ENCODE results near the gene DNAJB4. TPM values are rescaled to one million over a fixed set of nuclear protein-coding genes. Genes with fewer than 3 reads are reported as not detected.

DNAJB4 gene
- total and polyA plus RNA-seq, 2 donors (not counting 3 experiments of a cell fraction or from before 2014, with no cell fraction given), result 30.4 to 136 TPM

GRCh38 chr1:77987919-77988318 lies 16.8 kb upstream of the DNAJB4 start:
- Histone ChIP-seq H3K36me3 (ENCODE audit: control insufficient read depth in 2 of 2, extremely low read depth in 1 of 2, insufficient read depth in 2 of 2, low read length in 2 of 2) (peaks cover 0 to 3% of the 10 kb centered on the region in 2 experiments), H3K9me3 (replicated peaks; ENCODE audit: control insufficient read depth, insufficient read depth, low read length) (no peaks in the 10 kb centered on the region), H3K4me2 (ENCODE audit: insufficient read depth, low read length) (no peak overlapping the region), H2AFZ (ENCODE audit: low read depth, low read length) (no peak overlapping the region), H3K27ac (ENCODE audit: insufficient read depth, low read depth, low read length) (no peak overlapping the region), H3K4me3 (replicated peaks in 1 of 3; ENCODE audit: insufficient read depth in 1 of 3, low read depth in 1 of 3, low read length in 3 of 3) (no peak overlapping the region), H4K20me1 (replicated peaks; ENCODE audit: control insufficient read depth, extremely low read depth, insufficient read depth, low read length) (peaks cover 5% of the 10 kb centered on the region), H3K79me2 (ENCODE audit: control insufficient read depth, insufficient read depth, low read length) (peaks cover 65% of the 10 kb centered on the region), H3K9ac (replicated peaks; ENCODE audit: extremely low read depth, insufficient read depth, low read length) (no peak overlapping the region), H3K4me1 (ENCODE audit: control insufficient read depth, extremely low read depth, insufficient read depth, low read length) (no peaks in the 10 kb centered on the region), H3K27me3 (ENCODE audit: control insufficient read depth in 2 of 2, insufficient read depth in 2 of 2, low read length in 2 of 2) (no peaks in the 10 kb centered on the region), H3K9me1 (replicated peaks; ENCODE audit: control insufficient read depth, extremely low read depth, insufficient read depth, low read length) (no peaks in the 10 kb centered on the region)
- no TSS peak for BruUV-seq (replicated peaks)
- dilution Hi-C loops (cut with MboI; ENCODE audit: extremely low pct_ligation_motif_present, low sequenced_read_pairs) (no loop called here), intact Hi-C loops (cut with micrococcal nuclease) (no loop called here)
- CTCF ChIA-PET, result interaction anchor here (1.1 to 4.3 kb wide), 3 partner anchors 10 to 127 kb away, joined by 3 to 19 read pairs (median 3); partner anchors contain the start of gene FUBP1
- FAIRE-seq (no peak), DNase-seq (ENCODE audit: low read depth, low spot score) (no peak)
- POLR2A ChIA-PET, result interaction anchor here (1.3 kb wide), 1 partner anchor 16 kb away, joined by 5 read pairs; the partner anchor contains the start of gene DNAJB4
- no peak for TF ChIP-seq JUN (IDR thresholded peaks at IDR 0.05; ENCODE audit: borderline replicate concordance, insufficient read depth, insufficient read length, low read depth)
- no peak for TF ChIP-seq POLR2AphosphoS5 (IDR thresholded peaks at IDR 0.05; ENCODE audit: insufficient read depth, low read depth, low read length)
- TF ChIP-seq, protein P1, sequence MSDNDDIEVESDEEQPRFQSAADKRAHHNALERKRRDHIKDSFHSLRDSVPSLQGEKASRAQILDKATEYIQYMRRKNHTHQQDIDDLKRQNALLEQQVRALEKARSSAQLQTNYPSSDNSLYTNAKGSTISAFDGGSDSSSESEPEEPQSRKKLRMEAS (IDR thresholded peaks at IDR 0.05; ENCODE audit: insufficient read depth, insufficient read length), result no peak
- TF ChIP-seq POLR2A (IDR thresholded peaks at IDR 0.05; ENCODE audit: low read depth, low read length), result no peak
- no peak for TF ChIP-seq GATA2 (IDR thresholded peaks at IDR 0.05; ENCODE audit: insufficient read depth, insufficient read length, low read depth, low read length)
- TF ChIP-seq FOS (IDR thresholded peaks at IDR 0.05; ENCODE audit: borderline replicate concordance, insufficient read depth, low read length), result no peak
- TF ChIP-seq, protein P2, sequence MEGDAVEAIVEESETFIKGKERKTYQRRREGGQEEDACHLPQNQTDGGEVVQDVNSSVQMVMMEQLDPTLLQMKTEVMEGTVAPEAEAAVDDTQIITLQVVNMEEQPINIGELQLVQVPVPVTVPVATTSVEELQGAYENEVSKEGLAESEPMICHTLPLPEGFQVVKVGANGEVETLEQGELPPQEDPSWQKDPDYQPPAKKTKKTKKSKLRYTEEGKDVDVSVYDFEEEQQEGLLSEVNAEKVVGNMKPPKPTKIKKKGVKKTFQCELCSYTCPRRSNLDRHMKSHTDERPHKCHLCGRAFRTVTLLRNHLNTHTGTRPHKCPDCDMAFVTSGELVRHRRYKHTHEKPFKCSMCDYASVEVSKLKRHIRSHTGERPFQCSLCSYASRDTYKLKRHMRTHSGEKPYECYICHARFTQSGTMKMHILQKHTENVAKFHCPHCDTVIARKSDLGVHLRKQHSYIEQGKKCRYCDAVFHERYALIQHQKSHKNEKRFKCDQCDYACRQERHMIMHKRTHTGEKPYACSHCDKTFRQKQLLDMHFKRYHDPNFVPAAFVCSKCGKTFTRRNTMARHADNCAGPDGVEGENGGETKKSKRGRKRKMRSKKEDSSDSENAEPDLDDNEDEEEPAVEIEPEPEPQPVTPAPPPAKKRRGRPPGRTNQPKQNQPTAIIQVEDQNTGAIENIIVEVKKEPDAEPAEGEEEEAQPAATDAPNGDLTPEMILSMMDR (IDR thresholded peaks at IDR 0.05; ENCODE audit: extremely low read depth in 1 of 2, insufficient read depth in 1 of 2, low read depth in 1 of 2, low read length in 2 of 2), result no peak
- no peak for TF ChIP-seq MYC (IDR thresholded peaks at IDR 0.05; ENCODE audit: low read depth, low read length)
- TF ChIP-seq EZH2 (IDR thresholded peaks at IDR 0.05; ENCODE audit: borderline replicate concordance, low read depth, low read length, severe bottlenecking), result no peak
